HG03575 (cell line): ENCODE data around the gene FOXP1.

Experiments used
- ATAC-seq: cut with Tn5 transposase; IDR thresholded peaks from one replicate; pipeline ENCODE4 v1.9.1; 2021; ENCODE audit not compliant: unreplicated experiment, insufficient number of reproducible peaks, low FRiP score; ENCODE audit errors: extremely low read depth

FOXP1 gene

GRCh38 chr3:71148455-71149060 is 435.0 kb downstream of the FOXP1 start:
- ATAC-seq: no peak

DNA sequence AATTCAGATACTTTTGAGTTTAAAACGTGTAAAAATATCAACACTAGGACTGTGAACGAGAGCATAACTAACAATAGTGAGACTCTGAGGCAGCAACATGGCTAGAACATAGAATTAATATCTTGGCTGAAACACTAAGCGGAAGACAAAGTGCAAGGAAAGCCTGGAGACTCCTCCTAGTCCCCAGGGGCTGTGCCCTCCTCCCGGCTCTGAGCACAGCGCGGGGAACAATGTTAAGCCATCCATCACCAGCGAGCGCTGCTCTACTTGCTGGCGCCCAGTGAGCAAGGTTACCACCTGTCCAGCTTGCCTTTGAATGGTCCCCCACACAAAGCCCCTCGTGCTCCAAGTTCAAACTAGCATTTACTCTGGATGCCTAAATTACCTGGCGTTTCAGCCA is 436.9 kb downstream of the FOXP1 start:
- ATAC-seq: no peak

- no peak for ATAC-seq
These were observed 437.6 kb downstream of the FOXP1 start for GRCh38 chr3:71145954-71146353.

DNA sequence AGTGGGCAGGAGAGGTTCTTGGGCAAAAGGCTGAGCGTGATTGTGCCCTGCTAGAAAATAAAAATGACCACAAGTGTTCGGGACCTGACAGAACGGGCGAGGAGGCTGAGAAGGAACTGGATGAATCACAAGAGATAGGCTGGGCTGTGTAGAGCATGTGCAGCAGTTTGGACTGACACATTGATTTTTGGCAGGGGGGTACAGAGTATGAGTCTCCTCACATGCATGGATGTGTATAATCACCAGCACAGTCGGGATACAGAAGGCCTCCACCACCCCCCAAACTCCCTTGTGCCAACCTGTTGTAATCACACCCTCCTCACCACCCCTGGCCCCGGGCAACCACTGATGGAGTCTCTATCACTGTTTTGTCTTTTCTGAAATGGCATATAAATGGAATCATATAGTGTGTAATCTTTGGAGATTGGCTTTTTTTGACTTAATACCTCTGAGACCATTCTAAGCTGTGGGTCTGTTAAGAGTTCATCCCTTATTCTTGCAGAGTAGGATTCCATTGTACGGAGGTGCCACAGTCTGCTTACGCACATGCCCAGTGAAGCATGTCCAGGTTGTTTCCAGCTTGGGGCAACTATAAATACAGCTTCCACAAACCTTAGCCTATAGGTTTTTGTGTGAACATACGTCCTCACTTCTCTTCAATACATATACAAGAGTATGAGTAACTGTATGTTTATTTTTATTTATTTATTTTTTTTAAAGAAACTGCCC is 438.8 kb downstream of the FOXP1 start:
- no peak for ATAC-seq

- no peak for ATAC-seq
These were observed 440.0 kb downstream of the FOXP1 start for GRCh38 chr3:71143493-71143892.

DNA sequence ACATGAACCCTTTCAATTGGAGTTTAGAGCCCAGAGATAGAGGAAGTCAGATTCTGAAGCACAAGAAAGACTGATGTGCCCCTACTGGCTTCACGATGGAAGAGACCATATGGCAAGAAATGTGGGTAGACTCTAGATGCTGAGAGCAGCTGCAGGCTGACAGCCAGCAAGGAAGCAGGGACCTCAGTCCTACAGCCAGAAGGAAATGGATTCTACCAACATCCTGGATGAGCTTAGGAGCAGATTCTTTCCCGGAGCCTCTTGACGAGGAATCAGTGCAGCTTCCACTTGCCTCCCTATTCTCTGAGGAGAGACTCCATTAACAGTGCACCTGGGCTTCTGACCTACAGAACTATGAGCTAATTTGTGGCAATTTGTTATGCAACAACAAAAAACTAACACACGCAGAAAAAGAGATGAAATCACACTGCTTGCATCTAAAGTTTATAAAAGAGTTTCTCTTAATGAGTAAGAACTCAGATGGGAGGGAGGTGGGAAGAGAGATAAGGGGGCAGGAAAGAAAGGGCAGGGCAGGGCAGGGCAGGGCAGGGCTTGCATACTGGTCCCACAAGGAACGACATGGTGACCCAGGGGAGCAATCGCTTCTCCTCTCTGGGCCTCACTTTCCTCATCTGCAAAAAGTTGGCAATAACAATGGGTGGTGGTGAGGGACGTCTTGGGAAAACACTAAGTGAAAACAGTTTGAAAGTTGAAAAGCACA is 440.9 kb downstream of the FOXP1 start:
- ATAC-seq: no peak

- ATAC-seq: no peak
These were observed 443.1 kb downstream of the FOXP1 start for GRCh38 chr3:71140477-71140876.

DNA sequence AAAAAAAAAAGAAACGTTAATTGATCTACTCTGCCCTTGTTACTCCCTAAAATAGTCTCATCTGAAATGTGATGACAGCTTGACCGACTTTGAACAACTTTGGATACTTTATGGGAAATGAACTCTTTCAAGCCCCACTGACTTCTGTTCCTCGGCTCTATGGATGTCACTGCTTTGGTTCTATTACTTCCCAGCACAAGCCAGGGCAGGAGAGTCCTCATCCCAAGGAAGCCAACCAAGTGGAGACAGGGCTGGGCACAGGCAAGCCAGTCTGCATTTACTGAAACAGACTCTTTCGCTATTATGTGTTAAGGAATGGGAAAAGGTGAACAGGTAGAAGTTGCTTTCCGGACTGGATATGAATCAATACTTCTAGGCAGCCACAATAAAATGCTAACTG is 444.0 kb downstream of the FOXP1 start:
- no peak for ATAC-seq

GRCh38 chr3:71138410-71138809 is 445.1 kb downstream of the FOXP1 start:
- ATAC-seq: no peak

DNA sequence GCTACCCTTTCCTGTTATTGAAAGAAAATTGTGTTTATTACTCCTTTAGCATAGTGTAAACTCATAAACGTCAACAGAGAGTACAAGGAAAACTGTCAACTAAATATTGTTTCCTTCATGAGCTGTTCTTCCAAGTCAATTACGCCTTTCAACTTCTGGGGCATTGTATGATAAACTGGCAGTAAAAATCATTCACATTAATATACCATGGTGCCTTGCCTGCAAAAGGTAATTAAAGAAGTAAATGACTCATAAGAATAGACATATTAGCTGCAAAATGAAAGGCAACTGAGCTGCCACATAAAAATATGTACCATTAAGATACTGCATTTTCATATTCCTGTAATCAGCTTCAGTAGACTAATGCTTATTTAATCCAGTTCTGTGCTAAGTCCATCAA is 447.3 kb downstream of the FOXP1 start:
- ATAC-seq: no peak

GRCh38 chr3:71135373-71136088 is 448.0 kb downstream of the FOXP1 start:
- no peak for ATAC-seq

- no peak for ATAC-seq
These were observed 449.0 kb downstream of the FOXP1 start for GRCh38 chr3:71134521-71134920.

DNA sequence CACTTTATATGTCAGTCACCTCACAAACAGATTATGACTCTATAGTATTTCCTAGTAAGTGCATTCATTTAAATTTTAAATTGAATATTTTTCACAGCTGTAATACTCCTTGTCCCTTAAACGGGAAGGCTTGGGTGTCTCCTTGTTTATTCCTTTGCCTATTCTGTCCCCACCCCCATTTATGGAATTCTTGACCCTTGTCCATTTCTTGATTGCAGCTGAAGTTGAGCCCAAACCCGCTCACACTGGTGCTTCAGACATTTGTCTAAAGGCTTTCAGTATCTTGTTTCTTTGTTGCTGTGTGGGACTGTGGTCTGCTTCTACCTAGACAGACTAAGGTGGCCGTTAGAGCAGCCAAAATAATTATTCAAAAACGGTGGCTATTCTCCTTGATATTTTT is 449.7 kb downstream of the FOXP1 start:
- no peak for ATAC-seq

GRCh38 chr3:71132995-71133730 is 450.4 kb downstream of the FOXP1 start:
- no peak for ATAC-seq

DNA sequence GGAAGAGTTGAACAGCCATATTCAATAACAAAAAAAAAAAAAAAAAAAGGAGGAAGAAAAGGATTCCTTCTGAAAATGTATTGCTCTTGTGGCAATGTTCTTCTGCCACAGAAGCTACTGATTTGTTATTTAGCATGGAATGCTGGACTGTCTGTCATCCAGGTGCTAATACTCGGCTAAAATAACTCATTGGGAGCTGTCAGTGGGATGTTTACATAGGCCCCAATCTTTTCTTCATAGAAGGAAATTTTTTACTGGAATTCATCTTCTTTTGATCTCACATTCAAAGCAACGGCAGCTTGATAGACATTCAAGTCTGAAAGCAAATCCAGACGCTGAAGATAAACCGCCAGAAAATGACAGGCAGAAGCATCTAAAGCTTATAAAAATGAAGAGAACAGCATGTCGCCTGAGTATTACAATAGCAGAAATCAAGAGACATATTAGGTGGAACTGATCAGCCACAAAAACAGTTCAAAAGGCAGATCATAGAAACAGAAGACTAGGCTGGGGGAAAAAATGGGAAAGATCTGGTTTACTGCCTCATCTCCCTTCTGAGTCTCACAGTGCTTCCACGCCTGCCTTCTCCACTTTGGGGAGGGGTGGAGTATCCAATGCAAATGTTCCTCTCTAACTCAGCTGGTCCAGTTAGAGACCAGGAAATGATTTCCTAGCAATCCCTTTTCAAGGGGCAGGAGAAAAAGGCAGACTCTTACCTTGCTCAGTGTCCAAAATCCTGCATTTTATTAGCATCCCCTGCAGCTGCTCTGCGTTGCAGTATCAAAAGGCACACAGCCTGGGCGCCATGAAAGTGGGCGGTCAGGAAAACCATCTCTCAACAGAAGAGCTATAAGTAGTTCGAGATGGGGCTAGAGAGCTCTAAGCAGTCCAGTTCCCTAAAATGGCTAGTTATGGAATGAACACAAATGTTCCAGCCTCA is 451.9 kb downstream of the FOXP1 start:
- no peak for ATAC-seq

- no peak for ATAC-seq
These were observed 452.8 kb downstream of the FOXP1 start for GRCh38 chr3:71130471-71131374.
